ENCODE results near the gene SLC25A6. TPM values are rescaled to one million over a fixed set of nuclear protein-coding genes. Genes with fewer than 3 reads are reported as not detected.
"Not testable (repeated sequence)": the region's sequence is repeated elsewhere in the genome, so short reads cannot be mapped to it uniquely, and the experiment has no call there.

Gene SLC25A6
- total and polyA plus RNA-seq, 10 of the 15 experiments (the other 5 are each of a cell fraction or from before 2014, with no cell fraction given), result 61.9 to 642 (median 322) TPM

DNA sequence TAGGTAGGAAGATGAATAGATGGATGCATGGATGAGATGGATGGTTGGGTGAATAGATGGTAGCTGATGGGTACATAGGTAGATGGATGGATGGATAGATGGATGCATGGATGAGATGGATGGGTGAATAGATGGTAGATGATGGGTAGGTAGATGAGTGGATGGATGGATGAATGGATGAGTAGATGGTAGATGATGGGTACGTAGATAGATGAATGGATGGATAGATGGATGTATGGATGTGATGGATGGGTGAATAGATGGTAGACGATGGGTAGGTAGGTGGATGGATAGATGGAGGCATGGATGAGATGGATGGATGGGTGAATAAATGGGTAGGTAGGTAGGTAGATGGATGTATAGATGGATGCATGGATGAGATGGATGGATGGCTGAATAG is 13.9 kb upstream of the SLC25A6 start:
- H3K9ac ChIP-seq (ENCODE audit: control insufficient read depth, insufficient read depth, low read length); FAIRE-seq; H3K4me2 ChIP-seq (ENCODE audit: control insufficient read depth, insufficient read depth); in situ Hi-C loops (cut with MboI); H3K4me1 ChIP-seq (ENCODE audit: control insufficient read depth, insufficient read depth, low read length); H3K27me3 ChIP-seq (replicated peaks in 1 of 2; ENCODE audit: control insufficient read depth in 2 of 2, insufficient read depth in 2 of 2, low read length in 1 of 2); BruUV-seq (replicated peaks); SMC1A ChIA-PET (ENCODE audit: uncharacterized antibody, unreplicated experiment); CTCF ChIA-PET; intact Hi-C loops (cut with micrococcal nuclease; ENCODE audit: unreplicated experiment); H3K4me3 ChIP-seq; H3K79me2 ChIP-seq (ENCODE audit: control insufficient read depth, insufficient read depth, low read length); DNase-seq (ENCODE audit: low read depth, low spot score); H3K27ac ChIP-seq (ENCODE audit: control insufficient read depth, insufficient read depth); POLR2A ChIA-PET; RAD21 ChIA-PET (ENCODE audit: unreplicated experiment); H4K20me1 ChIP-seq (ENCODE audit: control insufficient read depth, insufficient read depth); H3K9me3 ChIP-seq (replicated peaks; ENCODE audit: control insufficient read depth, insufficient read depth, low read length); ATAC-seq; H2AFZ ChIP-seq (ENCODE audit: control insufficient read depth, low read depth, low read length): not testable (repeated sequence)
- 100% methylated on average over 2 of the region's 2 CpGs for WGBS (ENCODE audit: insufficient coverage, insufficient replicate concordance, low lambda C conversion rate, missing lambda C conversion rate)
- H3K36me3 ChIP-seq (ENCODE audit: control insufficient read depth in 2 of 2, insufficient read depth in 2 of 2, low read length in 1 of 2), result peaks cover 15 to 16% of the 10 kb centered on the region in 2 experiments; a peak in 3 of 4 replicates

DNA sequence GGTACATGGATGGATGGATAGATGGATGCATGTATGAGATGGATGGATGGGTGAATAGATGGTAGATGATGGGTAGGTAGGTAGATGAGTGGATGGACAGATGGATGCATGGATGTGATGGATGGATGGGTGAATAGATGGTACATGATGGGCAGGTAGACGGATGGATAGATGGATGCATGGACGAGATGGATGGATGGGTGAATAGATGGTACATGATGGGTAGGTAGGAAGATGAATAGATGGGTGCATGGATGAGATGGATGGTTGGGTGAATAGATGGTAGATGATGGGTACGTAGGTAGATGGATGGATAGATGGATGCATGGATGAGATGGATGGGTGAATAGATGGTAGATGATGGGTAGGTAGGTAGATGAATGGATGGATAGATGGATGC is 12.0 kb upstream of the SLC25A6 start:
- intact Hi-C loops (cut with micrococcal nuclease; ENCODE audit: unreplicated experiment); H3K4me3 ChIP-seq; BruUV-seq (replicated peaks); DNase-seq (ENCODE audit: low read depth, low spot score); SMC1A ChIA-PET (ENCODE audit: uncharacterized antibody, unreplicated experiment); POLR2A ChIA-PET; H4K20me1 ChIP-seq (ENCODE audit: control insufficient read depth, insufficient read depth); RAD21 ChIA-PET (ENCODE audit: unreplicated experiment); H3K9ac ChIP-seq (ENCODE audit: control insufficient read depth, insufficient read depth, low read length); H2AFZ ChIP-seq (ENCODE audit: control insufficient read depth, low read depth, low read length); ATAC-seq; H3K79me2 ChIP-seq (ENCODE audit: control insufficient read depth, insufficient read depth, low read length); FAIRE-seq; H3K27ac ChIP-seq (ENCODE audit: control insufficient read depth, insufficient read depth); H3K4me1 ChIP-seq (ENCODE audit: control insufficient read depth, insufficient read depth, low read length); H3K9me3 ChIP-seq (replicated peaks; ENCODE audit: control insufficient read depth, insufficient read depth, low read length); H3K27me3 ChIP-seq (replicated peaks in 1 of 2; ENCODE audit: control insufficient read depth in 2 of 2, insufficient read depth in 2 of 2, low read length in 1 of 2); in situ Hi-C loops (cut with MboI); H3K4me2 ChIP-seq (ENCODE audit: control insufficient read depth, insufficient read depth); CTCF ChIA-PET: not testable (repeated sequence)
- 95% methylated on average over 3 of the region's 3 CpGs for WGBS (ENCODE audit: insufficient coverage, insufficient replicate concordance, low lambda C conversion rate, missing lambda C conversion rate)
- peaks cover 15 to 17% of the 10 kb centered on the region in 2 experiments; a peak in 3 of 4 replicates for H3K36me3 ChIP-seq (ENCODE audit: control insufficient read depth in 2 of 2, insufficient read depth in 2 of 2, low read length in 1 of 2)

DNA sequence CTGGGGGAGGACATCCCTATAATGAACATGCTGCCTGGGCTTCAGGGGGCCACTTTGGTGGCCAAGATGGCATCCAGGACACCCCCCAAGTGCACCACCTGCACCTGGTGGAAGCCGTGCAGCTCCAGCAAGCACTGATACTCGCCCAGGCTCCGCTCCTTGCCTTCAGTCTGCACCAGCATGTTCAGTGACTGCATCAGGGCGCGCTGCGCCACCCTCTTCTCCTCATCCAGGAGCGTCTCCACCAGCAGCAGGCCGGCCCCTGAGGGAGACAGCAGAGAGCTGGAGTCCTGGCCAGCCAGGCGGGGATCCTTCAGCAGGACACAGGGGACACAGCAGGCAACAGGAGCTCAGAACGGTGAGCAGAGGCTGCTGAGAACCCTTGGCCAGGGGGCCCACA is 11.3 kb upstream of the SLC25A6 start:
- H2AFZ ChIP-seq (ENCODE audit: control insufficient read depth, low read depth, low read length), result no peak overlapping the region
- TF ChIP-seq POLR2A (IDR thresholded peaks at IDR 0.05; ENCODE audit: low read depth, low read length), result peak; percentile 56; the same call in 1 of the 2 replicates
- TF ChIP-seq, protein P1, sequence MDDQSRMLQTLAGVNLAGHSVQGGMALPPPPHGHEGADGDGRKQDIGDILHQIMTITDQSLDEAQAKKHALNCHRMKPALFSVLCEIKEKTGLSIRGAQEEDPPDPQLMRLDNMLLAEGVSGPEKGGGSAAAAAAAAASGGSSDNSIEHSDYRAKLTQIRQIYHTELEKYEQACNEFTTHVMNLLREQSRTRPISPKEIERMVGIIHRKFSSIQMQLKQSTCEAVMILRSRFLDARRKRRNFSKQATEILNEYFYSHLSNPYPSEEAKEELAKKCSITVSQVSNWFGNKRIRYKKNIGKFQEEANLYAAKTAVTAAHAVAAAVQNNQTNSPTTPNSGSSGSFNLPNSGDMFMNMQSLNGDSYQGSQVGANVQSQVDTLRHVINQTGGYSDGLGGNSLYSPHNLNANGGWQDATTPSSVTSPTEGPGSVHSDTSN (IDR thresholded peaks at IDR 0.05; ENCODE audit: insufficient replicate concordance, low read depth, low read length), result no peak
- TF ChIP-seq, protein P2, sequence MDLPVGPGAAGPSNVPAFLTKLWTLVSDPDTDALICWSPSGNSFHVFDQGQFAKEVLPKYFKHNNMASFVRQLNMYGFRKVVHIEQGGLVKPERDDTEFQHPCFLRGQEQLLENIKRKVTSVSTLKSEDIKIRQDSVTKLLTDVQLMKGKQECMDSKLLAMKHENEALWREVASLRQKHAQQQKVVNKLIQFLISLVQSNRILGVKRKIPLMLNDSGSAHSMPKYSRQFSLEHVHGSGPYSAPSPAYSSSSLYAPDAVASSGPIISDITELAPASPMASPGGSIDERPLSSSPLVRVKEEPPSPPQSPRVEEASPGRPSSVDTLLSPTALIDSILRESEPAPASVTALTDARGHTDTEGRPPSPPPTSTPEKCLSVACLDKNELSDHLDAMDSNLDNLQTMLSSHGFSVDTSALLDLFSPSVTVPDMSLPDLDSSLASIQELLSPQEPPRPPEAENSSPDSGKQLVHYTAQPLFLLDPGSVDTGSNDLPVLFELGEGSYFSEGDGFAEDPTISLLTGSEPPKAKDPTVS (IDR thresholded peaks at IDR 0.05; ENCODE audit: low read depth, low read length), result no peak
- no peak for TF ChIP-seq POU2F2 (IDR thresholded peaks at IDR 0.05; ENCODE audit: borderline replicate concordance, low read depth, low read length)
- SMC1A ChIA-PET (ENCODE audit: uncharacterized antibody, unreplicated experiment), result no interaction called here
- no peak for FAIRE-seq
- no peak overlapping the region for H3K4me3 ChIP-seq
- H3K4me1 ChIP-seq (ENCODE audit: control insufficient read depth, insufficient read depth, low read length), result no peaks in the 10 kb centered on the region
- H3K36me3 ChIP-seq (ENCODE audit: control insufficient read depth in 2 of 2, insufficient read depth in 2 of 2, low read length in 1 of 2), result peaks cover 15 to 18% of the 10 kb centered on the region in 2 experiments; a peak in 3 of 4 replicates
- H3K79me2 ChIP-seq (ENCODE audit: control insufficient read depth, insufficient read depth, low read length), result no peaks in the 10 kb centered on the region
- H3K9ac ChIP-seq (ENCODE audit: control insufficient read depth, insufficient read depth, low read length), result no peak overlapping the region
- DNase-seq (ENCODE audit: low read depth, low spot score), result no peak
- BruUV-seq (replicated peaks), result no TSS peak
- RAD21 ChIA-PET (ENCODE audit: unreplicated experiment), result no interaction called here
- no peak for ATAC-seq
- H3K27ac ChIP-seq (ENCODE audit: control insufficient read depth, insufficient read depth), result no peak overlapping the region
- 98% methylated on average over 10 of the region's 10 CpGs for WGBS (ENCODE audit: insufficient coverage, insufficient replicate concordance, low lambda C conversion rate, missing lambda C conversion rate)
- CTCF ChIA-PET, result no interaction called here
- POLR2A ChIA-PET, result no interaction called here
- in situ Hi-C loops (cut with MboI) (no loop called here), intact Hi-C loops (cut with micrococcal nuclease; ENCODE audit: unreplicated experiment) (no loop called here)
- no peaks in the 10 kb centered on the region for H4K20me1 ChIP-seq (ENCODE audit: control insufficient read depth, insufficient read depth)
- no peak overlapping the region for H3K4me2 ChIP-seq (ENCODE audit: control insufficient read depth, insufficient read depth)
- H3K27me3 ChIP-seq (replicated peaks in 1 of 2; ENCODE audit: control insufficient read depth in 2 of 2, insufficient read depth in 2 of 2, low read length in 1 of 2), result no peaks in the 10 kb centered on the region
- no peaks in the 10 kb centered on the region; the same call in 2 of the 3 replicates for H3K9me3 ChIP-seq (replicated peaks; ENCODE audit: control insufficient read depth, insufficient read depth, low read length)
